K562 (cell line): Measurements from ENCODE around the gene SRPRA. TPM values are rescaled to one million over a fixed set of nuclear protein-coding genes. Genes with fewer than 3 reads are reported as not detected.

Experiments
- ARNT ChIP-seq, 2 experiments: fragments of 450-650 bp; IDR thresholded peaks; 2 replicates each; pipeline ENCODE4 v1.6.1; 2016; ENCODE audit warnings: mild to moderate bottlenecking in 1 of 2
- ATF3 ChIP-seq, 2 experiments: fragments of 450-650 bp in 1 of 2; sonication (generic) in 1 of 2; formaldehyde crosslinking in 1 of 2; IDR thresholded peaks in 1 of 2; conservative IDR thresholded peaks in 1 of 2; 2 replicates each; pipeline versions ENCODE4 v1.6.1 to v1.8.1; 2016 to 2023; ENCODE audit warnings: mild to moderate bottlenecking in 2 of 2, moderate library complexity in 2 of 2, inconsistent platforms in 1 of 2, missing genetic modification reagents in 1 of 2
- CBFA2T3 ChIP-seq: fragments of 450-650 bp; IDR thresholded peaks from 2 replicates; pipeline ENCODE4 v1.6.1; 2017
- CHD2 ChIP-seq: IDR thresholded peaks from 2 replicates; pipeline ENCODE4 v1.6.1; 2011; ENCODE audit warnings: low read depth, low read length
- ELF4 ChIP-seq: fragments of 450-650 bp; formaldehyde crosslinking; IDR thresholded peaks from 2 replicates; pipeline ENCODE4 v1.4.0; 2022; ENCODE audit warnings: missing genetic modification characterization
- GMEB1 ChIP-seq: fragments of 250-450 bp; sonication (Bioruptor Pico); IDR thresholded peaks from 2 replicates; pipeline ENCODE4 v1.4.0; 2020; ENCODE audit warnings: mild to moderate bottlenecking
- HES1 ChIP-seq: fragments of 450-650 bp; IDR thresholded peaks from 2 replicates; pipeline ENCODE4 v1.6.1; 2016; ENCODE audit warnings: low read depth, mild to moderate bottlenecking, moderate library complexity
- HLTF ChIP-seq: fragments of 450-650 bp; IDR thresholded peaks from 2 replicates; pipeline ENCODE4 v1.6.1; 2016
- IFI16 ChIP-seq: fragments of 250-450 bp; sonication (Bioruptor Pico); IDR thresholded peaks from 2 replicates; pipeline ENCODE4 v2.1.2; 2022; ENCODE audit warnings: mild to moderate bottlenecking, inconsistent platforms
- IRF9 ChIP-seq: fragments of 450-650 bp; IDR thresholded peaks from 2 replicates; pipeline ENCODE4 v1.6.1; 2016; ENCODE audit warnings: missing biosample characterization, missing genetic modification characterization
- MCM2 ChIP-seq: fragments of 450-650 bp; IDR thresholded peaks from 2 replicates; pipeline ENCODE4 v1.6.1; 2017; ENCODE audit warnings: low read depth, mild to moderate bottlenecking
- MTF1 ChIP-seq: fragments of 250-450 bp; sonication (Bioruptor Pico); IDR thresholded peaks from 2 replicates; pipeline ENCODE4 v1.9.0; 2021; ENCODE audit warnings: moderate library complexity, mild to moderate bottlenecking, inconsistent platforms, borderline replicate concordance
- MYBL2 ChIP-seq, 2 experiments: fragments of 450-650 bp in 1 of 2; sonication (generic) in 1 of 2; formaldehyde crosslinking in 1 of 2; IDR thresholded peaks; 2 replicates each; pipeline versions ENCODE4 v1.6.1 to v1.8.1; 2017 to 2022; ENCODE audit warnings: borderline replicate concordance in 1 of 2, inconsistent platforms in 1 of 2, low read depth in 1 of 2, mild to moderate bottlenecking in 1 of 2, missing genetic modification reagents in 1 of 2, moderate library complexity in 1 of 2
- NFATC3 ChIP-seq: fragments of 450-650 bp; IDR thresholded peaks from 2 replicates; pipeline ENCODE4 v1.6.1; 2017; ENCODE audit warnings: mild to moderate bottlenecking
- NFE2 ChIP-seq: IDR thresholded peaks from 2 replicates; pipeline ENCODE4 v1.6.1; 2014; ENCODE audit warnings: antibody characterized with exemption, low read depth
- NFIC ChIP-seq: fragments of 450-650 bp; IDR thresholded peaks from 2 replicates; pipeline ENCODE4 v1.6.1; 2017; ENCODE audit warnings: mild to moderate bottlenecking, inconsistent platforms
- NR1H2 ChIP-seq: sonication (generic); formaldehyde crosslinking; IDR thresholded peaks from 2 replicates; pipeline ENCODE4 v1.4.0; 2020; ENCODE audit warnings: mild to moderate bottlenecking, missing genetic modification reagents
- NUFIP1 ChIP-seq: fragments of 450-650 bp; IDR thresholded peaks from 2 replicates; pipeline ENCODE4 v1.6.1; 2018; ENCODE audit not compliant: partially characterized antibody
- RBM15 ChIP-seq: fragments of 200-400 bp; formaldehyde crosslinking; IDR thresholded peaks from 2 replicates; pipeline ENCODE4 v1.6.1; 2018; ENCODE audit warnings: mild to moderate bottlenecking, low read length, moderate library complexity; ENCODE audit not compliant: insufficient read depth
- SMARCA4 ChIP-seq: fragments of 450-650 bp; IDR thresholded peaks from 2 replicates; pipeline ENCODE4 v1.6.1; 2016
- SMARCE1 ChIP-seq: fragments of 450-650 bp; IDR thresholded peaks from 2 replicates; pipeline ENCODE4 v1.7.1; 2016; ENCODE audit warnings: mild to moderate bottlenecking
- STAT5B ChIP-seq: fragments of 250-450 bp; sonication (Bioruptor Pico); IDR thresholded peaks from 2 replicates; pipeline ENCODE4 v1.8.0; 2021; ENCODE audit warnings: mild to moderate bottlenecking, inconsistent platforms
- ZBTB26 ChIP-seq: fragments of 450-650 bp; formaldehyde crosslinking; IDR thresholded peaks from 2 replicates; pipeline ENCODE4 v1.4.0; 2022; ENCODE audit warnings: missing genetic modification characterization
- ZNF165 ChIP-seq: fragments of 250-450 bp; sonication (Bioruptor Pico); IDR thresholded peaks from 2 replicates; pipeline ENCODE4 v1.4.0; 2020; ENCODE audit warnings: borderline replicate concordance
- ZNF316 ChIP-seq: fragments of 450-650 bp; IDR thresholded peaks from 2 replicates; pipeline ENCODE4 v1.6.1; 2016
- ZNF584 ChIP-seq: fragments of 200-800 bp; sonication (Bioruptor generic); IDR thresholded peaks from 2 replicates; pipeline ENCODE4 v1.6.1; 2016; ENCODE audit warnings: low read depth, mild to moderate bottlenecking, missing genetic modification characterization, missing compliant biosample characterization
- ZNF695 ChIP-seq: fragments of 450-650 bp; formaldehyde crosslinking; IDR thresholded peaks from 2 replicates; pipeline ENCODE4 v1.4.0; 2020; ENCODE audit warnings: mild to moderate bottlenecking, moderate library complexity
- ZSCAN29 ChIP-seq: fragments of 450-650 bp; IDR thresholded peaks from 2 replicates; pipeline ENCODE4 v1.6.1; 2017
- polyA plus RNA-seq, 8 experiments: library from polyadenylated mRNA; depleted of rRNA in 4 of 8; stranded (reverse) in 5 of 8; unstranded in 3 of 8; fragments of >200 nt; fragmentation: Nextera tagmentation in 2 of 8; fragmentation: Illumina TruSeq in 1 of 8; extraction: Ambion mirVana in 2 of 8; extraction: Trizol in 1 of 8; gene quantifications; 2 replicates each; pipeline versions ENCODE4 v1.2.1 to v1.2.3, GENCODE V29; 2011 to 2014; ENCODE audit warnings: inconsistent platforms in 1 of 8, missing spikeins in 1 of 8
- total RNA-seq, 7 experiments: library from RNA; depleted of rRNA in 6 of 7; stranded (reverse); fragments of >200 nt in 6 of 7; fragmentation: Illumina TruSeq in 2 of 7; extraction: Trizol in 2 of 7; gene quantifications; 2 replicates each; pipeline versions ENCODE4 v1.2.1 to v1.2.3, GENCODE V29; 2011 to 2021; ENCODE audit warnings: low replicate concordance in 1 of 7

The SRPRA gene
- total and polyA plus RNA-seq, 9 of the 15 experiments (the other 6 are each of a cell fraction or from before 2014, with no cell fraction given) = 33.5 to 124 (median 80.0) TPM

GRCh38 chr11:126284829-126285228, 16.1 kb upstream of the SRPRA start (continued):
- TF ChIP-seq ZNF165 (no peak), SMARCA4 (peak; percentile 55; the same call in 1 of the 2 replicates), ZNF316 (peak; percentile 34; the same call in 1 of the 2 replicates), NR1H2 (no peak), MTF1 (CRISPR knock-in tag) (no peak), ZNF695 (CRISPR knock-in tag) (no peak), ZNF584 (CRISPR knock-in tag) (no peak), NFE2 (peak; percentile 15; the same call in 1 of the 2 replicates), SMARCE1 (0 out of 2 replicates have a peak, but pooled peaks have one; percentile 29), CHD2 (no peak), ZSCAN29 (no peak), ELF4 (CRISPR knock-in tag) (no peak), ARNT (IDR thresholded peaks at IDR 0.05) (no peak), IFI16 (no peak), CBFA2T3 (no peak), HES1 (no peak), ZBTB26 (CRISPR knock-in tag) (no peak), NFATC3 (no peak), NFIC (peak; percentile 96), IRF9 (tag) (no peak), GMEB1 (CRISPR knock-in tag) (no peak), NUFIP1 (no peak), RBM15 (no peak), HLTF (no peak), MCM2 (no peak), ATF3 (IDR thresholded peaks at IDR 0.05) (peak; percentile 72), ATF3 (CRISPR knock-in tag; conservative IDR thresholded peaks at IDR 0.05) (no peak), MYBL2 (IDR thresholded peaks at IDR 0.05; ENCODE audit: low read depth) (no peak), MYBL2 (CRISPR knock-in tag; IDR thresholded peaks at IDR 0.05; ENCODE audit: borderline replicate concordance) (no peak), STAT5B (CRISPR knock-in tag) (no peak)
